Neural cell (in vitro differentiated cells): ENCODE data around the gene TCP11. TPM values are rescaled to one million over a fixed set of nuclear protein-coding genes. Genes with fewer than 3 reads are reported as not detected.

Experiments
- H2AFZ ChIP-seq: fragments of 200-600, 300-800 bp; sonication (generic), shearing (Covaris generic); 2 replicates; pipeline ENCODE4 v1.6.0; 2014; ENCODE audit warnings: low read depth, mild to moderate bottlenecking, antibody characterized with exemption, low read length, moderate library complexity
- H3F3A ChIP-seq: fragments of 200-600 bp; shearing (Covaris generic); 2 replicates; pipeline ENCODE4 v1.6.1; 2016; ENCODE audit warnings: mild to moderate bottlenecking, moderate library complexity, mixed read lengths, antibody characterized with exemption, low read length; ENCODE audit not compliant: insufficient read depth, poor library complexity, severe bottlenecking
- H3K27ac ChIP-seq: fragments of 200-600, 300-800 bp; sonication (generic), shearing (Covaris generic); 2 replicates; pipeline ENCODE4 v1.5.1; 2014; ENCODE audit warnings: mild to moderate bottlenecking, low read length, moderate library complexity
- H3K27me3 ChIP-seq: fragments of 300-800, 200-600 bp; sonication (generic), shearing (Covaris generic); 2 replicates; pipeline ENCODE4 v1.6.0; 2014; ENCODE audit warnings: mild to moderate bottlenecking, low read depth, low read length, moderate library complexity; ENCODE audit not compliant: insufficient read depth
- H3K36me3 ChIP-seq: fragments of 300-800, 200-600 bp; sonication (generic), shearing (Covaris generic); 2 replicates; pipeline ENCODE4 v1.5.1; 2014; ENCODE audit warnings: mild to moderate bottlenecking, antibody characterized with exemption, low read length, moderate library complexity; ENCODE audit not compliant: insufficient read depth
- H3K4me2 ChIP-seq: fragments of 300-800, 200-600 bp; sonication (generic), shearing (Covaris generic); 2 replicates; pipeline ENCODE4 v1.6.0; 2014; ENCODE audit warnings: mild to moderate bottlenecking, low read length
- H3K4me3 ChIP-seq: fragments of 300-800, 200-600 bp; sonication (generic), shearing (Covaris generic); 2 replicates; pipeline ENCODE4 v1.5.1; 2014; ENCODE audit warnings: mild to moderate bottlenecking, low read length, moderate library complexity
- H3K79me2 ChIP-seq: fragments of 200-600 bp; shearing (Covaris generic); replicated peaks from 2 replicates; pipeline ENCODE4 v1.6.0; 2014; ENCODE audit warnings: mild to moderate bottlenecking, low read length, moderate library complexity; ENCODE audit not compliant: insufficient read depth
- H3K9ac ChIP-seq: fragments of 300-800, 200-600 bp; sonication (generic), shearing (Covaris generic); 2 replicates; pipeline ENCODE4 v1.6.1; 2016; ENCODE audit warnings: mild to moderate bottlenecking, low read length, mixed read lengths
- H3K9me2 ChIP-seq: fragments of 200-600 bp; shearing (Covaris generic); 2 replicates; pipeline ENCODE4 v1.6.1; 2016; ENCODE audit warnings: mild to moderate bottlenecking, low read length, mixed read lengths; ENCODE audit not compliant: insufficient read depth
- H3K9me3 ChIP-seq: fragments of 200-600, 300-800 bp; sonication (generic), shearing (Covaris generic); 2 replicates; pipeline ENCODE4 v1.6.1; 2016; ENCODE audit warnings: mild to moderate bottlenecking, mixed run types, low read length, moderate library complexity, mixed read lengths
- H4K20me1 ChIP-seq: fragments of 200-600 bp; shearing (Covaris generic); 2 replicates; pipeline ENCODE4 v1.6.1; 2016; ENCODE audit warnings: mild to moderate bottlenecking, mixed run types; ENCODE audit not compliant: insufficient read depth
- EP300 ChIP-seq: fragments of 450-650 bp; conservative IDR thresholded peaks from 2 replicates; pipeline ENCODE4 v1.6.1; 2014; ENCODE audit warnings: antibody characterized with exemption, mild to moderate bottlenecking, moderate library complexity; ENCODE audit not compliant: poor library complexity, severe bottlenecking
- EZH2 ChIP-seq: fragments of 200-600, 300-800 bp; shearing (Covaris generic), sonication (generic); IDR thresholded peaks from 2 replicates; pipeline ENCODE4 v1.6.1; 2014; ENCODE audit warnings: antibody characterized with exemption, low read length, borderline replicate concordance, mild to moderate bottlenecking; ENCODE audit not compliant: insufficient read depth, poor library complexity, severe bottlenecking
- MXI1 ChIP-seq: fragments of 450-650 bp; conservative IDR thresholded peaks from 2 replicates; pipeline ENCODE4 v1.6.1; 2014; ENCODE audit warnings: antibody characterized with exemption, mild to moderate bottlenecking; ENCODE audit not compliant: poor library complexity, severe bottlenecking
- POLR2AphosphoS5 ChIP-seq: IDR thresholded peaks from 2 replicates; pipeline ENCODE4 v1.6.1; 2012
- RAD21 ChIP-seq: fragments of 450-650 bp; conservative IDR thresholded peaks from 2 replicates; pipeline ENCODE4 v1.6.1; 2014; ENCODE audit warnings: antibody characterized with exemption, mild to moderate bottlenecking, moderate library complexity
- SMC3 ChIP-seq: fragments of 450-650 bp; conservative IDR thresholded peaks from 2 replicates; pipeline ENCODE4 v1.6.1; 2014; ENCODE audit warnings: antibody characterized with exemption, mild to moderate bottlenecking, moderate library complexity; ENCODE audit not compliant: poor library complexity
- TAF1 ChIP-seq: IDR thresholded peaks from 2 replicates; pipeline ENCODE4 v1.6.1; 2012; ENCODE audit warnings: low read depth
- polyA plus RNA-seq: library from polyadenylated mRNA; depleted of rRNA; stranded (reverse); fragments of >200 nt; gene quantifications from 2 replicates; pipeline ENCODE4 v1.2.3, GENCODE V29; 2014
- TF ChIP-seq, protein P1 (sequence below): IDR thresholded peaks from 2 replicates; pipeline ENCODE4 v1.6.1; 2012; ENCODE audit warnings: borderline replicate concordance
- TF ChIP-seq, protein P2 (sequence below): fragments of 450-650 bp; IDR thresholded peaks from 2 replicates; pipeline ENCODE4 v1.5.1; 2014; ENCODE audit warnings: antibody characterized with exemption, mild to moderate bottlenecking, moderate library complexity; ENCODE audit not compliant: poor library complexity, severe bottlenecking

The TCP11 gene
- polyA plus RNA-seq, 1 donor from 2014 or later = not detected

DNA sequence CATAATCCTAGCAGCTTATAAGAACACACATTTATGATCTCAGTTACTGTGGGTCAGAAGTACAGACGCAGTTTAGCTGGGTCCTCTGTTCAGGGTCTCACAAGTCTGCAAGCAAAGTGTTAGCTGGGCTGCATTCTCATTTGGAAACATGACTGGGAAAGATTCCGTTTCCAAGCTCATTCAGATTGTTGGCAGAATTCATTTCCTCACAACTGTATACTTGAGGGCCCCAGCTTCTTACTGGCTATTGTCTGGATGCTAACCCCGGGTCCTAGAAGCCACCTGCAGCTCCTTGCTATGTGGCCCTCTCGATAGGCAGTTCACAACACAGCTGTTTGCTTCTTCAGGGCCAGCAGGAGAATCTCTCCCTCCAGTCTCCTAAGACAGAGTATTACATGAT is 13.1 kb downstream of the TCP11 start:
- H3K27ac ChIP-seq = no peak overlapping the region
- H3K36me3 ChIP-seq = no peaks in the 10 kb centered on the region
- H3K9me3 ChIP-seq = no peaks in the 10 kb centered on the region
- no peak overlapping the region for H2AFZ ChIP-seq
- H3K9me2 ChIP-seq = no peaks in the 10 kb centered on the region
- no peaks in the 10 kb centered on the region for H3K27me3 ChIP-seq
- no peaks in the 10 kb centered on the region for H3K79me2 ChIP-seq
- no peak overlapping the region for H3K9ac ChIP-seq
- H3K4me2 ChIP-seq = no peak overlapping the region
- H4K20me1 ChIP-seq = no peaks in the 10 kb centered on the region
- H3K4me3 ChIP-seq = no peak overlapping the region
- TF ChIP-seq POLR2AphosphoS5 (no peak), TAF1 (no peak)
- no peaks in the 10 kb centered on the region for H3F3A ChIP-seq

DNA sequence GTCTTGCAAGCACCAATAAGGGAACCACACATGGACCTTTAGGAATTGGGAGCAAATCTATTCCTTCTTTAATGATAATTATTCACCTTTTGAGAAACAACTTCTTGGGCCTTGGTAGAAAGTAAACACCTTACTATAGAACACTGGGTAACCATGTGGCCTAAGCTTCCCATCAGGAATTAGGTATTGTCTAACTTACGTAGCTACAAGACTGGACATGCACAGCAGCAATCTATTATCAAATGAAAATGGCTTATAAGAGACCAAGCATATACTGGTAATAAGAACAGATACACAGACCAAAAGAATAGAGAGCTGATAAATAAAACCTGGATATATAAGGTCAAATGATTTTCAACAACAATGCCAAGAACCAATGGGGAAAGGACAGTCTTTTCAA is 16.8 kb downstream of the TCP11 start:
- Histone ChIP-seq H3K27me3 (no peaks in the 10 kb centered on the region), H3K79me2 (no peaks in the 10 kb centered on the region), H3K4me3 (no peak overlapping the region), H3K9ac (no peak overlapping the region), H4K20me1 (no peaks in the 10 kb centered on the region), H3K36me3 (no peaks in the 10 kb centered on the region), H3K4me2 (no peak overlapping the region), H3F3A (no peaks in the 10 kb centered on the region), H3K9me3 (no peaks in the 10 kb centered on the region), H3K9me2 (no peaks in the 10 kb centered on the region), H3K27ac (no peak overlapping the region), H2AFZ (no peak overlapping the region)
- TF ChIP-seq EZH2 (no peak), POLR2AphosphoS5 (no peak), TAF1 (no peak), MXI1 (no peak), RAD21 (no peak), EP300 (no peak), SMC3 (no peak)
- TF ChIP-seq, protein P1, sequence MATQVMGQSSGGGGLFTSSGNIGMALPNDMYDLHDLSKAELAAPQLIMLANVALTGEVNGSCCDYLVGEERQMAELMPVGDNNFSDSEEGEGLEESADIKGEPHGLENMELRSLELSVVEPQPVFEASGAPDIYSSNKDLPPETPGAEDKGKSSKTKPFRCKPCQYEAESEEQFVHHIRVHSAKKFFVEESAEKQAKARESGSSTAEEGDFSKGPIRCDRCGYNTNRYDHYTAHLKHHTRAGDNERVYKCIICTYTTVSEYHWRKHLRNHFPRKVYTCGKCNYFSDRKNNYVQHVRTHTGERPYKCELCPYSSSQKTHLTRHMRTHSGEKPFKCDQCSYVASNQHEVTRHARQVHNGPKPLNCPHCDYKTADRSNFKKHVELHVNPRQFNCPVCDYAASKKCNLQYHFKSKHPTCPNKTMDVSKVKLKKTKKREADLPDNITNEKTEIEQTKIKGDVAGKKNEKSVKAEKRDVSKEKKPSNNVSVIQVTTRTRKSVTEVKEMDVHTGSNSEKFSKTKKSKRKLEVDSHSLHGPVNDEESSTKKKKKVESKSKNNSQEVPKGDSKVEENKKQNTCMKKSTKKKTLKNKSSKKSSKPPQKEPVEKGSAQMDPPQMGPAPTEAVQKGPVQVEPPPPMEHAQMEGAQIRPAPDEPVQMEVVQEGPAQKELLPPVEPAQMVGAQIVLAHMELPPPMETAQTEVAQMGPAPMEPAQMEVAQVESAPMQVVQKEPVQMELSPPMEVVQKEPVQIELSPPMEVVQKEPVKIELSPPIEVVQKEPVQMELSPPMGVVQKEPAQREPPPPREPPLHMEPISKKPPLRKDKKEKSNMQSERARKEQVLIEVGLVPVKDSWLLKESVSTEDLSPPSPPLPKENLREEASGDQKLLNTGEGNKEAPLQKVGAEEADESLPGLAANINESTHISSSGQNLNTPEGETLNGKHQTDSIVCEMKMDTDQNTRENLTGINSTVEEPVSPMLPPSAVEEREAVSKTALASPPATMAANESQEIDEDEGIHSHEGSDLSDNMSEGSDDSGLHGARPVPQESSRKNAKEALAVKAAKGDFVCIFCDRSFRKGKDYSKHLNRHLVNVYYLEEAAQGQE = no peak
- TF ChIP-seq, protein P2, sequence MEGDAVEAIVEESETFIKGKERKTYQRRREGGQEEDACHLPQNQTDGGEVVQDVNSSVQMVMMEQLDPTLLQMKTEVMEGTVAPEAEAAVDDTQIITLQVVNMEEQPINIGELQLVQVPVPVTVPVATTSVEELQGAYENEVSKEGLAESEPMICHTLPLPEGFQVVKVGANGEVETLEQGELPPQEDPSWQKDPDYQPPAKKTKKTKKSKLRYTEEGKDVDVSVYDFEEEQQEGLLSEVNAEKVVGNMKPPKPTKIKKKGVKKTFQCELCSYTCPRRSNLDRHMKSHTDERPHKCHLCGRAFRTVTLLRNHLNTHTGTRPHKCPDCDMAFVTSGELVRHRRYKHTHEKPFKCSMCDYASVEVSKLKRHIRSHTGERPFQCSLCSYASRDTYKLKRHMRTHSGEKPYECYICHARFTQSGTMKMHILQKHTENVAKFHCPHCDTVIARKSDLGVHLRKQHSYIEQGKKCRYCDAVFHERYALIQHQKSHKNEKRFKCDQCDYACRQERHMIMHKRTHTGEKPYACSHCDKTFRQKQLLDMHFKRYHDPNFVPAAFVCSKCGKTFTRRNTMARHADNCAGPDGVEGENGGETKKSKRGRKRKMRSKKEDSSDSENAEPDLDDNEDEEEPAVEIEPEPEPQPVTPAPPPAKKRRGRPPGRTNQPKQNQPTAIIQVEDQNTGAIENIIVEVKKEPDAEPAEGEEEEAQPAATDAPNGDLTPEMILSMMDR = no peak

DNA sequence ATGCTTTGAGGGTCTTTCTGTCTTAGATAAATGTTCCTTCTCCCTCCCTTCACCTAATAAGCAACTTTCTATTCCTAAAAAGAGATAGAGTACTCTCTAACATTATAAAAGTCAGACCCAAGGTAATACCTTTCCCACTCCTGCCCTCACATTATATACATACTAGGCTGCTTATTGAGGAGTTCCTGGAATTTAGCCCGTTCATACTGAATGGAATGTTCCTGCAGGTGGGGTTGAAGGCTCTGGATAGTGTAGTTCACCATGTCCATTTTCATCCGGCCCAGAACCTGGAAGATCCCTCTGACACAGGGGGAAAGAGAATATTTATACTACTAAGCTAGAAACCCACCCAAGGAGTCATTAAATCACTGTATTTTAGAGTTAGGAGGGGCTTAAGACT is 20.4 kb downstream of the TCP11 start:
- no peaks in the 10 kb centered on the region for H4K20me1 ChIP-seq
- H3K9me3 ChIP-seq = no peaks in the 10 kb centered on the region
- TF ChIP-seq, protein P1 = no peak
- TF ChIP-seq TAF1 (no peak), MXI1 (no peak), POLR2AphosphoS5 (no peak), EP300 (no peak), SMC3 (no peak), EZH2 (no peak), RAD21 (no peak)
- TF ChIP-seq, protein P2 = no peak
- H3K4me2 ChIP-seq = no peak overlapping the region
- H3K9me2 ChIP-seq = no peaks in the 10 kb centered on the region
- H3F3A ChIP-seq = no peaks in the 10 kb centered on the region
- H3K79me2 ChIP-seq = no peaks in the 10 kb centered on the region
- H3K9ac ChIP-seq = no peak overlapping the region
- H3K27me3 ChIP-seq = no peaks in the 10 kb centered on the region
- no peak overlapping the region for H3K4me3 ChIP-seq
- H3K27ac ChIP-seq = no peak overlapping the region
- no peaks in the 10 kb centered on the region for H3K36me3 ChIP-seq
- no peak overlapping the region for H2AFZ ChIP-seq
